MM.1S (cell line): ENCODE measurements around the gene MED13L.

Experiments
- DNase-seq: peaks from one replicate; pipeline ENCODE4 v3.0.0-alpha.2; 2015
- H2AFZ ChIP-seq: fragments of 300-600 bp; sonication (generic); 2 replicates; pipeline ENCODE4 v1.6.0; 2016; ENCODE audit warnings: antibody characterized with exemption, low read length
- H3F3A ChIP-seq: fragments of 300-600 bp; sonication (generic); 2 replicates; pipeline ENCODE4 v1.6.1; 2016; ENCODE audit warnings: mild to moderate bottlenecking, antibody characterized with exemption, low read length, moderate library complexity, mixed read lengths; ENCODE audit not compliant: insufficient read depth
- H3K27ac ChIP-seq: fragments of 300-600 bp; sonication (generic); 2 replicates; pipeline ENCODE4 v1.5.1; 2016; ENCODE audit warnings: mild to moderate bottlenecking, low read length
- H3K27me3 ChIP-seq: fragments of 300-600 bp; sonication (generic); replicated peaks from 2 replicates; pipeline ENCODE4 v1.6.0; 2016; ENCODE audit warnings: low read length; ENCODE audit not compliant: insufficient read depth
- H3K36me3 ChIP-seq: fragments of 300-600 bp; sonication (generic); replicated peaks from 2 replicates; pipeline ENCODE4 v1.6.1; 2016; ENCODE audit warnings: mild to moderate bottlenecking, low read length, mixed read lengths; ENCODE audit not compliant: insufficient read depth
- H3K4me1 ChIP-seq: fragments of 300-600 bp; sonication (generic); 2 replicates; pipeline ENCODE4 v1.6.1; 2016; ENCODE audit warnings: low read length, mixed read lengths
- H3K4me2 ChIP-seq: fragments of 300-600 bp; sonication (generic); 2 replicates; pipeline ENCODE4 v1.6.0; 2016; ENCODE audit warnings: low read depth, low read length
- H3K4me3 ChIP-seq: fragments of 300-600 bp; sonication (generic); 2 replicates; pipeline ENCODE4 v1.5.1; 2016; ENCODE audit warnings: low read length, mixed read lengths
- H3K79me2 ChIP-seq: fragments of 300-600 bp; sonication (generic); 2 replicates; pipeline ENCODE4 v1.6.1; 2016; ENCODE audit warnings: mixed run types, low read length, mixed read lengths
- H3K9ac ChIP-seq: fragments of 300-600 bp; sonication (generic); 2 replicates; pipeline ENCODE4 v1.6.1; 2016; ENCODE audit warnings: low read length, mixed read lengths
- H3K9me2 ChIP-seq: fragments of 300-600 bp; sonication (generic); replicated peaks from 2 replicates; pipeline ENCODE4 v1.6.1; 2016; ENCODE audit warnings: mild to moderate bottlenecking, low read length, mixed read lengths; ENCODE audit not compliant: insufficient read depth
- H3K9me3 ChIP-seq: fragments of 300-600 bp; sonication (generic); replicated peaks from 2 replicates; pipeline ENCODE4 v1.6.1; 2016; ENCODE audit warnings: mild to moderate bottlenecking, low read length, mixed read lengths; ENCODE audit not compliant: insufficient read depth
- H4K20me1 ChIP-seq: fragments of 300-600 bp; sonication (generic); 2 replicates; pipeline ENCODE4 v1.6.1; 2016; ENCODE audit warnings: mild to moderate bottlenecking, low read length, moderate library complexity, mixed read lengths; ENCODE audit not compliant: insufficient read depth
- CTCF ChIP-seq: fragments of 300-600 bp; sonication (generic); IDR thresholded peaks from 2 replicates; pipeline ENCODE4 v1.5.1; 2016; ENCODE audit warnings: antibody characterized with exemption, low read length, mixed read lengths
- EZH2 ChIP-seq: fragments of 300-600 bp; sonication (generic); optimal IDR thresholded peaks from 2 replicates; pipeline ENCODE3; 2017; ENCODE audit warnings: low read depth, mild to moderate bottlenecking, antibody characterized with exemption, low read length, mixed read lengths
- EZH2phosphoT487 ChIP-seq: fragments of 300-600 bp; sonication (generic); IDR thresholded peaks from 2 replicates; pipeline ENCODE4 v1.6.1; 2018; ENCODE audit warnings: antibody characterized with exemption, low read length

The MED13L gene

GRCh38 chr12:116200812-116201211 lies 76.7 kb downstream of the MED13L start:
- 0 out of 2 replicates have a peak, but pooled peaks cover 3% of the 10 kb centered on the region for H4K20me1 ChIP-seq
- peaks cover 96% of the 10 kb centered on the region for H3K79me2 ChIP-seq
- H3K9me2 ChIP-seq: no peaks in the 10 kb centered on the region
- 0 out of 2 replicates have a peak, but pooled peaks cover under 1% of the 10 kb centered on the region for H3F3A ChIP-seq
- H3K27me3 ChIP-seq: no peaks in the 10 kb centered on the region
- TF ChIP-seq EZH2phosphoT487 (no peak), EZH2 (no peak), CTCF (no peak)
- H3K36me3 ChIP-seq: no peaks in the 10 kb centered on the region
- H3K27ac ChIP-seq: no peak overlapping the region
- no peaks in the 10 kb centered on the region for H3K9me3 ChIP-seq
- H3K4me2 ChIP-seq: no peak overlapping the region
- DNase-seq: no peak
- H3K4me3 ChIP-seq: no peak overlapping the region
- H3K4me1 ChIP-seq: peaks cover 9% of the 10 kb centered on the region; the same call in 1 of the 2 replicates
- H3K9ac ChIP-seq: no peak overlapping the region
- no peak overlapping the region for H2AFZ ChIP-seq

- Histone ChIP-seq H2AFZ (no peak overlapping the region), H3K4me1 (peaks cover 11% of the 10 kb centered on the region; the same call in 1 of the 2 replicates), H3K27ac (no peak overlapping the region), H3K27me3 (no peaks in the 10 kb centered on the region), H3K4me2 (no peak overlapping the region), H3F3A (peaks cover 15% of the 10 kb centered on the region), H3K9me3 (no peaks in the 10 kb centered on the region), H4K20me1 (peaks cover 3% of the 10 kb centered on the region; the same call in 1 of the 2 replicates), H3K9ac (no peak overlapping the region), H3K4me3 (no peak overlapping the region), H3K79me2 (peaks cover 84% of the 10 kb centered on the region), H3K9me2 (no peaks in the 10 kb centered on the region), H3K36me3 (no peaks in the 10 kb centered on the region)
- DNase-seq: no peak
- no peak for TF ChIP-seq EZH2
- no peak for TF ChIP-seq CTCF
- no peak for TF ChIP-seq EZH2phosphoT487
Observed at GRCh38 chr12:116199160-116199706, 78.3 kb downstream of the MED13L start.

- Histone ChIP-seq H3K9me3 (no peaks in the 10 kb centered on the region), H3K9me2 (no peaks in the 10 kb centered on the region), H2AFZ (no peak overlapping the region), H4K20me1 (peaks cover 3% of the 10 kb centered on the region; the same call in 1 of the 2 replicates), H3K79me2 (peaks cover 84% of the 10 kb centered on the region), H3K27ac (no peak overlapping the region; the same call in 1 of the 2 replicates), H3K9ac (no peak overlapping the region; the same call in 1 of the 2 replicates), H3K4me2 (peak overlapping the region; percentile 47; the same call in 1 of the 2 replicates), H3K36me3 (no peaks in the 10 kb centered on the region), H3K27me3 (no peaks in the 10 kb centered on the region), H3F3A (peaks cover 15% of the 10 kb centered on the region), H3K4me3 (no peak overlapping the region), H3K4me1 (peaks cover 15% of the 10 kb centered on the region; the same call in 1 of the 2 replicates)
- TF ChIP-seq CTCF (no peak), EZH2phosphoT487 (no peak), EZH2 (no peak)
- DNase-seq: peak; percentile 25
Observed at GRCh38 chr12:116196752-116197718, 80.5 kb downstream of the MED13L start.
